NCI-H446 treated with DMSO at 0.1 percent for 48 hours (cell line): Measurements from ENCODE around the gene NPM3.
"Not testable (repeated sequence)": the region's sequence is repeated elsewhere in the genome, so short reads cannot be mapped to it uniquely, and the experiment has no call there.

Experiments
- DNase-seq: peaks from one replicate; lab custom pipeline; 2025; lab: John Stamatoyannopoulos, UW

Gene NPM3

GRCh38 chr10:101807158-101807557 lies 23.9 kb upstream of the NPM3 start:
- DNase-seq = no peak

GRCh38 chr10:101803511-101803910 lies 20.3 kb upstream of the NPM3 start:
- DNase-seq = no peak

- DNase-seq = no peak
Observed at GRCh38 chr10:101797403-101798059, 14.3 kb upstream of the NPM3 start.

- no peak for DNase-seq
Observed at GRCh38 chr10:101793526-101793925, 10.3 kb upstream of the NPM3 start.

- DNase-seq = no peak
Observed at GRCh38 chr10:101789686-101790085, 6.4 kb upstream of the NPM3 start.

- DNase-seq = not testable (repeated sequence)
Observed at GRCh38 chr10:101789231-101789630, 6.0 kb upstream of the NPM3 start.

GRCh38 chr10:101785801-101786200 lies 2.6 kb upstream of the NPM3 start:
- no peak for DNase-seq

- no peak for DNase-seq
Observed at GRCh38 chr10:101784558-101784957, 1.3 kb upstream of the NPM3 start.

GRCh38 chr10:101783736-101784118 lies 481 bp upstream of the NPM3 start:
- DNase-seq = no peak

- no peak for DNase-seq
Observed at GRCh38 chr10:101781984-101782810, 1.0 kb downstream of the NPM3 start.

GRCh38 chr10:101781655-101781983 lies 1.6 kb downstream of the NPM3 start:
- no peak for DNase-seq

- no peak for DNase-seq
Observed at GRCh38 chr10:101780818-101781654, 2.2 kb downstream of the NPM3 start.

GRCh38 chr10:101780187-101780817 lies 2.9 kb downstream of the NPM3 start:
- no peak for DNase-seq

GRCh38 chr10:101779544-101780186 lies 3.6 kb downstream of the NPM3 start:
- no peak for DNase-seq

- DNase-seq = no peak
Observed at GRCh38 chr10:101778781-101779543, 4.3 kb downstream of the NPM3 start.

- DNase-seq = no peak
Observed at GRCh38 chr10:101778151-101778780, 5.0 kb downstream of the NPM3 start.

- no peak for DNase-seq
Observed at GRCh38 chr10:101777619-101778145, 5.6 kb downstream of the NPM3 start.

GRCh38 chr10:101776161-101776817 lies 7.0 kb downstream of the NPM3 start:
- DNase-seq = no peak

GRCh38 chr10:101775273-101776160 lies 7.7 kb downstream of the NPM3 start, which contains the start of gene FGF8:
Gene FGF8 (minus strand): TSS chr10:101776114. CDS start chr10:101775900, 214 bp downstream.
- DNase-seq = no peak
